ENCODE measurements around the gene TEDC1. TPM values are rescaled to one million over a fixed set of nuclear protein-coding genes. Genes with fewer than 3 reads are reported as not detected.

TEDC1 gene
- polyA plus RNA-seq, 4 donors, result 6.4 to 13.5 (median 6.9) TPM

DNA sequence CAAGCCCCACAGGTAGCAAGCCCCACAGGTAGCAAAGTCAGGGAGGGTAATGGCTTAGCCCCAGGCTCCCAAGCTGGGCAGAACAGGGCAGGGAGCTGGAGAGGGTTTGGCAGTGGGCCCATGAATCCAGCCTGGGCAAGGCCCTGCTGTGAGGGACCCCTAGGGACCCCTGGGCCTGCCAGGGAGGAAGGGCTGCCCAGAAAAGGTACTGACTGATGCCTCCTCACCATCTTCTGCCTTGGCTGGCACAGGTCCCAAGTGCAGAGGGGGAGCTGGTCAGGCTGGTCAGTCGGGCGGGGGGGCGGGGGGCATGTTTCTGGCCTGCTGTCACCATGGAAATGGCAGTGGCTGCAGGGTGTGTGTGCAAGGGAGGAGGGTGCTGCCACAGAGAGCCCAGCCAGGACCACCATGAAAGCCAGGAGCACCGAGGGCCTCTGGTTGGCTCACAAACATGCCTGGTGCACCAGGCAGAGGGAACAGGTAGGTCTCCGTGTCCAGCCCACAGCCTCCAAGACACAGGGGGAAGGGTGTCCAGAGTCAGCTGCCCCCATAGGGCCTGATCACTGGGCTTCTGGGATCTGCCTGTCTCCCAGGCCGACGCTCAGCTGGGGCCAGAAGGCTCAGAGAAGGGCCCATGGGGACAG is 17.9 kb upstream of the TEDC1 start:
- no peak for DNase-seq (ENCODE audit: low read depth in 4 of 4, low spot score in 3 of 4)

DNA sequence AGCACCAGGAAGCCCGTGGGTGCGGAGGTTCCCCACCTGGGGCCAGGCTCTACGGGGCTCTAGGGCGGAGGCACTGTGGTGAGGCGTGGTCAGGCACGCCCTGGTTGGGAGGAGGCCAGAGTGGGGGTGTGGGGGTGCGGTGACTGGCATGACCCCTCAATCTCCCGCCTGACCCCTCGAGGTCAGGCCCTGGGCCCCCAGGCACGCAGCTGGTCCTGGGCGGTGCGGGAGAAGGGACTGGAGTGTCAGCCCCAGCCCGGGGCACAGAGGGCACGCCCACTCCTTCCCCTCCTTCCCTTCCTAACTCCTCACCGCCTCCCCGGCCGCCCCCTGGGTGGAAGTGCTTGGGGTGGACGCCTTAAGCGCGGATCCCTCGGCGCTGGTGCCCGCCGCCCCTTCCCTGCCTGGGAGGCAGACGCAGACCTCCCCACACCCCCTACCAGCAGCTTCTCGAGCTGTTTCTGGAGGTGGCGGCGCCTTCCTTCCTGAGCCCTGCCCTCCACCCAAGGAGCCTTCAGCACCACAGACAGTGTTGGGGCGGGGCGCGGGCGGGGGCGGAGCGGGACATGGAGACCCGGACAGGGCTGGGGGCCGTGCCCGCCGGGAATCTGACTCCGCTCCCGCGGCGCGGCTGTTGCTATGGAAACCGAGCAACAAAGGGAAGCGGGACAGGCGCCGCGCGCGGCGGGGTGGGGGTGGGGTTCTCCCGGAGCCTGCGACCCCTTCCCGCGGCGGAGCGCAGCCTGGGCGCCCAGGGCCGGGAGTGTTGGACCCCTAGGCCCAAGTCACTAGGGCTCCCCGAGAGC is 17.2 kb upstream of the TEDC1 start:
- peak; percentile 77 to 91 (median 89) for DNase-seq (ENCODE audit: low read depth in 4 of 4, low spot score in 3 of 4)

DNA sequence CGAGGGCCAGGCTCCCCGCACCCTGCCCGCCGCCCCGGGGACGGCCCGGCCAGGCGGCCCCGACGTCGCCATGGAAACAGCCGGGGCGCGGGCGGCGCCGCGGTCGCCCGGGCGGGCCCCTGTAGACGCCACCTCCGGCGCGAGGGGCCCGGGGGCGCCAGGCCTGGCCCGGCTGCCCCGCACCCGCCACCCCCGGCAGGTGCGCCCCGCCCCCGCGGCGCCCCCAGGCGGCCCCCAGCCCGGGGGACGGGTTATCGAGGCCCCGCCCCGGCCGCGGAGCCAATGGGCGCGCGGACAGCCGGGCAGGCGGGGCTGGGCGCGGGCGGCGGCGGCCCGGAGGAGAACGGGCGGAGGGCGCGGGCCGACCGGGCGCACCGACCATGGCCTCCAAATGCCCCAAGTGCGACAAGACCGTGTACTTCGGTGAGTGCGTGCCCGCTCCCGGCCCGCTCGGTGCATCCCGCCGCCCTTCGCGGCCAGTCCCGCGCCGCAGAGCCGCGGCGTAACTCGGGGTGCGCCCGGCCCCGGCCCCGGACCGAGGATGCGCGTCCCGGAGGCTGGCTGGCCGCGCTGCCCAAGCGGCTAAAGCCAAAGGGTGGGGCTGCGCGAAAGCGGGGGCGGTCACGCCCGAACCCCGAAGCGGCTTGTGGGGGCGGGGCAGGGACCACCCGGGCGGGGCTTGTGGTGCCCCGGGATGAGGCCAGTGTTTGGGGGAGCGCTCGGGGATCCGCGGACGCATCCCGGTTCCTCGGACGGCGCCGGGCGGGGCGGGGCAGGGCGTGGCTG is 16.4 kb upstream of the TEDC1 start, which contains the start of gene CRIP2:
Gene CRIP2, plus strand, starts transcription at position 339 of the 786 bp plus-strand sequence. Its CDS starts 42 bp downstream, at position 381.
- no peak for DNase-seq (ENCODE audit: low read depth in 4 of 4, low spot score in 3 of 4)

DNA sequence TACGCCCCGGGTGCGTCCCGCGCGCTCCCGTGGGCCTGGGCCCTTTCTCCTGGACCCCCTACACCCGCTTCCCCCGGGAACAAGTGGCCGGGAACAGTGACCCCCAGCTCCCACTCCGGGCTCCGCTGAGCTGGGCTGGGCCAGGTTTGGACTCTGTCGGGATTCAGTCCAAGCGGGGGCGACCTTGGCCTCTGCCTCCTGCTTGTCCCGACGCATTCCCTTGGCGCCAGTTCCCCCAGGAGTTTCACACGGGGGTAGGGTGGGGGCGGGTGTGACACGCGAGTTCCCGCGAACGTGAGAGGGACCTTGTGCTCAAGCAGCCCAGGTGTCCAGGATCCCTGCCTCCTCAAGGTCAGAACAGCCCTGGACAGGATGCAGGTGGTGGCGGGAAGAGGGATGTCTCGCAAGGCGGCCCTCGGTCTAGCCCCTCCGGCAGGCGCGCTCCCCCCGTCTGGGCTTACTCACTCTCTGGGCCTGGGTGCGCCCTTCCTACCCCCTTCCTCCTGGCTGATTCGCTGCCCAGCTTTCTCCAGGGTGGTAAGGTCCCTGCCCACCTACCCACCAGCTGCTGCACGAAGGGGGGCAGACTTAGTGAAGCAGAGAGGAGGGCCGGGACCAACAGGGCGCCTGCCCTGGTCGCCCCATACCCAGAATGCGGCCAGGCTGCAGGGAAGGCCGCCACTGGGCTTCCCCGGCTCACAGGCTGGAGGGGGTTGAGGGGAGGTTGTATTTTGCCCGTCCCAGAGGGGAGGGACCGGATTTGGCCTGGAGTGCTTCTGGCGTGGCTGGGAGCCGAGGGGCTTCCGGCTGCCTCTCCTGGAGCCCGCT is 15.6 kb upstream of the TEDC1 start:
- DNase-seq (ENCODE audit: low read depth in 4 of 4, low spot score in 3 of 4), result no peak

DNA sequence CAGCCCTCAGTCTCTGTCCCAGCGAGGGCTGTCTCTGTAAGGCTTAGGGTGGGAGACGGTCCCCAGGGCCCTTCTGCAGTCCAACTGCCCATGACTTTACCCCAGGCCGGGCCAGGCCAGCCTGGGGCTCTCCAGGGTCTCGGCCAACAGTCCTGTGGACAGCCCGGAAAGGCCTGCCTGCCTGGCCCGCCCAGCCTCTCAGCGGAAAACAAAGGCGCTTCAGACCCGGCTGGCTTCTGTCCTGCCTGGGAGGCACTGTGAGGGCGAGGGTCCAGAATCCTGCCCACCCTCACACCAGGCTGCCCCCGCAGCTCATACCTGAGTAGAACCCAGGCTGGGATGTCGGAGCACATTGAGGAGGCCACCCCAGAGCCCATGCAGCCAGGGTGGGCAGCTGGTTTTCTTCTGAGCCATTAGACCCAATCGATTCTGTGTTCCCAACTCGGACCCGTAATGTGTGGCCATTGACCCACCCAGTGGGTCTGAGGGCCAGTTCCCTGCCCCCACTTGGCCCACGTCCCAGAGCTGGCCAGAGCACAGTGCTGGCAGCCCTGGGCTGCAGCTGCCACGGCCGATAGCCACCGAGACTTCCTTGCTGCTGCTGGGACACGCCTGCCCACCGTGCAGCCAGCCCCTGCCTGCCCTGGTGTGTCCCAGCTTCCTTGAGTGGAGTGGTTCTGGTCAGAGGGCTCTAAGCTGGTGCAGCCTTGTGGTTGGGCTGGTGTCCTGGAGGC is 14.8 kb upstream of the TEDC1 start:
- DNase-seq (ENCODE audit: low read depth in 4 of 4, low spot score in 3 of 4), result no peak

DNA sequence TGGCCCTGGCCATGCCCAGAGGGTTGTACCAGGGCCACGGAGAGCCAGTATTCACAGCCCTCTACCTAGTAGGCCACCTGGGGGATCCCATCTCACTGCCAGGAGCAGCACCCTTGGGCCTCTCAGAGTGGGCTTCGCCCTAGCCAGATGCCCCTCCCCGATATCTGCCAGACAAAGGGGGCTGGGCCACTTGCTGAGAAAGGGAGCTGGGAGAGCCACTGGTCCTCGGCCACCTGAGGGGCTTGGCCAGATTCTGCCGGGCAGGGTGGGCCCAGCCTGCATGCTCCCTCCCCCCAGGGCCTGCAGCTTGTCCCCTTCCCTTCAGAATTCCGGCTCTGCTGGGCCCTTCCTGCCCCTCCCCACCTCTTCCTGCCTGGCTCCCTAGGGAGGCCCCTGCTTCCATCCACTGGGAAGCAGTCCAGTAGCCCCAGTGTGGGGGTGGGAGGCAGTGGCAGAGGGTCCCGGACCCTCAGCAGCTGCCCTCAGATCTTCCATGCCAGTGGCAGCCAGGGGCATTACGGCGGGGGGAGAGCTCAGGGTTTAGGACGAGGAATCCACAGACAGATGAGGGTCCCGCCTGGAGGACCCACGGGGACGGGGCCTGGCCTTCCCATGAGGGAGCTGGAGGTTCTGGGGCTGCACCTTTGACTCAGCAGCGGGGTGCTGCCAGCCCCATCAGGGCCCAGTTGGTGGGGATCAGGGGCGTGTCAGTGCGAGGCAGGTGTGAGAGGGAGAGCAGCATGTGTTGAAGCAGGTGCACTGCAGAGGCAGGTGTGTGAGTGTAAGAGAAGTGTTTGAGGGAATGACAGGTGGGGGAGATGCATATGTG is 14.0 kb upstream of the TEDC1 start:
- DNase-seq (ENCODE audit: low read depth in 4 of 4, low spot score in 3 of 4), result no peak

DNA sequence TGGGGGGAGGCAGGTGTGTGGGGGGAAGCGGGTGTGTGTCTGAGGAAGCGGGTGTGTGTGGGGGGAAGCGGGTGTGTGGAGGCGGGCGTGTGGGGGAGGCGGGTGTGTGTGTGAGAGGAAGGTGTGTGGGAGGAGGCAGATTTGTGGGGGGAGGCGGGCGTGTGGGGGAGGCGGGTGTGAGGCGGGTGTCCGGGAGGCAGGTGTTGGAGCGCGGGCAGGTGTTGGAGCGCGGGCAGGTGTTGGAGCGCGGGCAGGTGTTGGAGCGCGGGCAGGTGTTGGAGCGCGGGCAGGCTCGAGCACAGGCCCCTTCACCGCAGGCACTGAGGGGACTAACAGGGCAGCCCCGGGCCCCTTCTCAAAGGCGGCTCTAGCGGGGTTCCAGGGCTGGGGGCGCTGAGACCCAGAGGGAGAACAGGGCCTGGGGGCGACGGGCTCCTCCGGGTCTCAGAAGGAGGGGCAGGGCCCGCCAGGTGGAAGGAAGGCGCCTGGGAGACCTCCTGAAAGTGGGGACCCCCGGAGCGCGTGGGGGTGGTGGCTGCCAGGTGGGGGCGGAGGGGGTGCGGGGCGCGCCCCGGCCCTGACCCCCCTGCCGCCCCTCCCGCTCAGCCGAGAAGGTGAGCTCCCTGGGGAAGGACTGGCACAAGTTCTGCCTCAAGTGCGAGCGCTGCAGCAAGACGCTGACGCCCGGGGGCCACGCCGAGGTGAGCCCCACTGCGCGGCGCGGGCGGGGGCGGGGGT is 13.2 kb upstream of the TEDC1 start:
- DNase-seq (ENCODE audit: low read depth in 4 of 4, low spot score in 3 of 4), result no peak

DNA sequence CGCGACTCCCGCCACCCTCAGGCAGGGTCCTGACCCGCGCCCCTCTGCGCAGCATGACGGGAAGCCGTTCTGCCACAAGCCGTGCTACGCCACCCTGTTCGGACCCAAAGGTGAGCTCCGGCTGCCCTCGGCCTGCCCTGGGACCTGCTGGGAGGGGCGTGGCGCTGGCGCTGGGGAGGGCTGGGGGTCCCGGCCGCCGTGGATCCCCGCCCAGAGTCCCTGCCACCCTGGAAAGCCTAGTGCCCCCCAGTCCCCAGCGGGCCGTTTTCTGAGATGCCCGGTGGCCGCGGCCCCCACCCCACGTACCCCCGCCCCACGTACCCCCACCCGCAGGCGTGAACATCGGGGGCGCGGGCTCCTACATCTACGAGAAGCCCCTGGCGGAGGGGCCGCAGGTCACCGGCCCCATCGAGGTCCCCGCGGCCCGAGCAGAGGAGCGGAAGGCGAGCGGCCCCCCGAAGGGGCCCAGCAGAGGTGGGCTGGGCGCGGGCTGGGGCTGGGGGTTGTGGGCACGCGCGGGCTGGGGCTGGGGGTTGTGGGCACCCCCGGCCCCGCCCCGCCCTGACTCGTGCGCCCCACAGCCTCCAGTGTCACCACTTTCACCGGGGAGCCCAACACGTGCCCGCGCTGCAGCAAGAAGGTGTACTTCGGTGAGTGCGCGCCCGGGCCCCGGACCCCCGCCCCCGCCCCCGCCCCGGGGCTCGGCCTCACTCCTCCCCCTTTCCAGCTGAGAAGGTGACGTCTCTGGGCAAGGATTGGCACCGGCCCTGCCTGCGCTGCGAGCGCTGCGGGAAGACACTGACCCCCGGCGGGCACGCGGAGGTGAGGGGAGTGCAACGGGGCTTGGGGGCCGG is 12.4 kb upstream of the TEDC1 start:
- no peak for DNase-seq (ENCODE audit: low read depth in 4 of 4, low spot score in 3 of 4)

DNA sequence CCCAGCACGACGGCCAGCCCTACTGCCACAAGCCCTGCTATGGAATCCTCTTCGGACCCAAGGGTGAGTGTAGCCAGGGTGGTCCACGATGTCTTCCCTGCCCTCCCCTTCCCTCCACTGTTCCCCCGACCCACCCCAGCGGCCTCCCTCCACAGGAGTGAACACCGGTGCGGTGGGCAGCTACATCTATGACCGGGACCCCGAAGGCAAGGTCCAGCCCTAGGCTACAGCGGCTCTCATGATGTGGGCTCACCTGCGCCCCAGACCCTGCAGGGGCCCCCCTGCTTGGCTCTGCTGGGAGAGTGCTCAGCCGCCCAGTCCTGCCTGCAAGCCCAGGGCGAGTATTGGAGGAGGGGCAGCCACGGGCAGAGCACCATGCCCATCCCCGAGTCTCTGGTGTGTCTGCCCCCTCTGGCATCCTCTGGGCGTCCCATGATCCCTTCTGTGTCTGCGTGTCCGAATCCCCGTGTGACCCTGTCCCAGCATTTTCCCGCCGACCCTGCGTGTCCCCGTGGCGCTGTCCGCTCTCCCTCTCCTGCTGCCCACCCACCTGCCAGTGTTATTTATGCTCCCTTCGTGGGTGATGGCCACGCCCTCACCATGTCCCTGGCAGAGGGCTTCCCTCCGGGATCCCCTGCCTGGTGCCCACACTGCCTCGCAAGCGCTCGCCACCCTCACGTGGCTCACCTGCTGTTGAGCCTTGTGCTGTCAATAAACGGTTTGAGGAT is 11.5 kb upstream of the TEDC1 start:
- DNase-seq (ENCODE audit: low read depth in 4 of 4, low spot score in 3 of 4), result no peak

DNA sequence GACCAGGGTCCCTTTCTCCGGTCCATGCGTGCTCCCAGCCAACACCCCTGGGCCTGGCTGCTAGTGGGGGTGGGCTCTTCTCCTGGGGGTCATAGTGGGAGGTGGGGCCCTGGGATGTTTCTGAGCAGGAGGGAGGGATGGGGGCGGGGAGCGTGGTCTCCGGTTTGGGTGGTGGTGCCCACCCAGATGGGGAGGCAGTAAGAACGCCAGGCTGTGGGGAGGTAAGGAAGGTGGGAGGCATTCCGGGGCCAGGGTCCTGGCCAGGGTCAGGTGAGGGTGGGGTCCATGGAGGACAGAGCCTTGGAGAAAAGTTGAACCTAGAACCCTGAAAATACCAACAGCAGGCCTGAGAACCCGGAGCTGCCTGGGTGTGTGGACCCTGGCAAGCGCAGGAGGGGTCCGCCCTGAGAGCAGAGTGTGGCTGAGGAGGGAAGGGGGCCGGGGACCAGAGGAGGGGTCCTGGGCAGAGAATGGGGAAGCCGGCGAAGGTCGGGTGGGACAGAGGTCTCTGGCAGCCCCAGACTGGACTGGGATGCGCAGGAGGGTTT is 10.8 kb upstream of the TEDC1 start:
- DNase-seq (ENCODE audit: low read depth in 4 of 4, low spot score in 3 of 4), result no peak

DNA sequence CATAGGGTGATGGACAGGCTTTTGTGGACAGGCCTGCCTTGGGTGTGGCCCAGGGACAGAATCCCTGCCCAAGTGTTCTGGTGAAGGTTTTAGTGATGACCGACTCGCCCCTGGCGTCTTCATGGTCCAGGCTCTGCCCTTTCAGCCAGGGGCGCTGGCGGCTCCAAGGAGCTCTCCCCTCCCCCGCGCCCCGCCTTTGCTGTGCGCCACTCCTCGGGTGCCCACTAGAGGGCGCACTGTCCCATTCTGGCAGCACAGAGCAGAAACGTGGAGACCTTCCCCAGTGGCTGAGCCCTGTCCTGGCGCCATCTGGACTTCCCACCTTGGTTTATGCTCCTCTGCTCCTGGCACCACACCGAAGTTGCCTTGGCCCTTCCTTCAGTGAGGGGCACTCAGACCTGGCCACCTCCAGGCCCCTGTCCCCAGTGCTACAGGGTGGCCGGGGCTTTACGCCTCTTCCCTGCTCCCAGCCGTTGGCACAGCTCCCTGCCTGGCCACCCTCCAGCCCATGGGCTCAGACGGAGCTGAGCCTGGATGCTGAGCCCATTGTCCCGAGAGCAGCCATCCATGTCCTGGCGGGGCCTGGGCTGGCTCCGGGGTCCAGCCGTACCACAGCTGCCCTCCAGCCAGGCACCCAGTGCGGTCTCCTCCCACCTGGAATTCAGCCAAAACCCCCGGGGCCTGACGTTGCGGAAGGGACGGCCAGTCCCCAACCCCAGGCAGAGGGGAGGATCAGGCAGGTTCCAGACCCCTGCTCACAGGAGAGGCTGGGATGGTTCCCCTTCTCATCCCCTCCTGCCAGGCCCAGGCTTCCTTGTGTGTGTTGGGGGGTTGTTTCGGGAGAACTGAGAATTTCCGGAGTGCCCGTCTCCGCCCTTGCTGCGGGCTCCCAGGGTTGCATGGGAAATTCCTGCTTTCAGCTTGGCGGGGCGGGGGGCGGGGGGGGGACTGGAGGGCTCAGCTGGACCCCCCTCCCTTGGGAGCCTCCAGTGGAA is 9.9 kb upstream of the TEDC1 start:
- DNase-seq (ENCODE audit: low read depth in 4 of 4, low spot score in 3 of 4), result peak; percentile 82 to 88 (median 84)

DNA sequence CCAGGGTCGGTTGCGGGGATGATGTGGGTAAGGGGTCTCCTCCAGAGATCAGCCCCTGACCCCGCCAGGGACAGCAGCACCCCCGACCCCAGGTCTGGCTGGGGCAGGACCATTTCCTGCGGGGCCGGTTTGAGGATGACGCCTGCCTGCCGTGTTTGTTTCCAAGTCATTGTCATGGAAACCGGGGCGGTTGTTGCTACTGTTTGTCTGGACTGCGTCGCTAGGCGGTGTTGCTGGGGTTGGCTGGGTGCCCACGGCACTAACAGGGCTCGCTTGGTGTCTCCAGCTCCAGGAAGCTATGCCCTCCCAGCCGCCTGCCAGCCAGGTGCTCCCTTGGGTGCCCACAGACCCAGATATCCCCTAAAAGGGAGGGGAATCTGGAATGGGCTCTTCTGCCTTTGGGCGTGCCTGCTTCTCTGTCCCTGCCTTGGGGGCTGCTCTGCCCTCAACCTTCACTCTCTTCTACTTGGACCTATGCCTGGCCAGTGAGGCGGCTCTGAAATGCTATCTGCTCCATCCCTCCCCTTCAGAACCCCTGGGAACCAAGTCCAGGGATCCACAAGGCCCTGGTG is 9.1 kb upstream of the TEDC1 start:
- DNase-seq (ENCODE audit: low read depth in 4 of 4, low spot score in 3 of 4), result peak; percentile 83 to 94 (median 89)

DNA sequence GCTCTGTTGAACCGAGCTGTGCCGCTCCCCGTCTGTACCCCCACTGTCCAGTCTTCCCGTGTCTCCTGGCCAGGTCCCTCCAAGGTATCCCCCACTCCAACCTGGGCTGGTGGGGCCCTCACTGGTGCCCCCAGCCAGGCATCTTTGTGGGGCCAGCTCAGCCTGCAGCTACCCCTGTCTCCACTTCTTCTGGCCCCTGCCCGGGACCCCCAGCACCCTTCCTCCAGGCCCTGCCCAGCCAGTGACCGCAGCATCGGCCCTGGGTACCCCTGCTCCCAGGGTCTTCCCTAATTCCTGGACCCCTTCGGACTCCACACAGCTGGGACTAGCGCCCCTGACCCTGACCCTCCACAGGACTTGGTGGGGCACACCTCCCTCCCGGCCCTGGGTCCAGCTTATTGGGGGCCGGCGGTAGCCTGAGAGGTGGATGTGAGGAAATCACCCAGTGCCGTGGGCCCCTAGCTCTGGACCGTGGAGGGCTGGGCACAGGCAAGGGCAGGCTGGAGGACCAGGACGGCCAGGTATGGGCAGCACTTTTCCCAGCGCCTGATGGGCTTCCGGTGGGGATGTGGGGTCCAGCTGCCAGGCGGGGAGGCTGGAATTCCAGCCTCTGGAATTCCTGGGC is 8.4 kb upstream of the TEDC1 start:
- DNase-seq (ENCODE audit: low read depth in 4 of 4, low spot score in 3 of 4), result no peak

DNA sequence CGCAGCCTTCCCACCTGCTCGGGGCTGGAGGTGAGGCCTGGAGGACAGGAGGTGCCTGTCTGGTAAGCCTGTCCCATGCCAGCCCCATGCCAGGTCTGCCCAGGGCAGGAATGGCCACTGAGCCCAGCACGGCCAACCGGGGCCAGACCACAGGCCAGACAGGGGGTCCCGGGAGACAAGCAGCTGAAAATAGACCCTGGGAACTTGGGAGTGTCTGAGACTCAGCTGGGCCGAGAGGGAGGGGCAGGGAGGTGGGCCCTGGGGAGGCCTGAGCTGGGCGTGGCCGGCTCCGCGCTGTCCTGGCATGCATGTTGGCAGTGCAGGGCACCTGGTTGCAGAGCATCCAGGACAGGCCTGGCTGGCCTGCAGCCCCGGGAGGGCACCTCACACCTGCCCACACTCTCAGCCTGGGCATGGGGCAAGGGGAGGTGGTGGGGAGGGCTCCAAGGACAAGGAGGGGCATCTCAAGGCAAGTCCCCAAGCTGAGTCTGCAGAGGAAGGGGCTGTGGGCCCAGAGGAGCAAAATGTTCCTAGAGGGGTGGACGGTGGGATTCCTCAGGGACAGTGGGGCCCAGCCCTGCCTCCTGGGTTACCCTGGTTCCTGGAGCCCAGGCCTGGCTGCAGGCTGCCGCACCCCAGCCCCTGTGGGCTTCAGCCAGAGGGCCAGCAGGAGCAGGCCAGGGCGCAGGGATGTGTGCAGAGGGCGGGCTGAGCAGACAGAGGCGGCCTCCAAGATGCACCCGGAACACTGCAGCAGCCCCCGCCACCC is 7.6 kb upstream of the TEDC1 start:
- DNase-seq (ENCODE audit: low read depth in 4 of 4, low spot score in 3 of 4), result no peak
